Parathyroid adenoma (tissue), 2 donors: Measurements from ENCODE around the gene PPT1.

ENCODE experiments used
- H2AFZ ChIP-seq: fragments of 300-600 bp; sonication (generic); one replicate; pipeline ENCODE4 v1.7.0; 2017; ENCODE audit warnings: antibody characterized with exemption, mild to moderate bottlenecking
- H3K27ac ChIP-seq: fragments of 300-600 bp; sonication (generic); one replicate; pipeline ENCODE4 v1.7.0; 2017
- H3K27me3 ChIP-seq: fragments of 300-600 bp; sonication (generic); one replicate; pipeline ENCODE4 v1.7.0; 2017; ENCODE audit warnings: low read length; ENCODE audit not compliant: control insufficient read depth, insufficient read depth
- H3K36me3 ChIP-seq: fragments of 300-600 bp; sonication (generic); one replicate; pipeline ENCODE4 v1.7.0; 2017; ENCODE audit warnings: low read length; ENCODE audit not compliant: control insufficient read depth, insufficient read depth
- H3K4me1 ChIP-seq: fragments of 300-600 bp; sonication (generic); one replicate; pipeline ENCODE4 v1.7.0; 2017; ENCODE audit warnings: control low read depth
- H3K4me2 ChIP-seq: fragments of 300-600 bp; sonication (generic); one replicate; pipeline ENCODE4 v1.7.0; 2017; ENCODE audit warnings: low read length
- H3K4me3 ChIP-seq: fragments of 300-600 bp; sonication (generic); one replicate; pipeline ENCODE4 v1.7.0; 2017; ENCODE audit warnings: low read depth, low read length
- H3K79me2 ChIP-seq: fragments of 300-600 bp; sonication (generic); one replicate; pipeline ENCODE4 v1.7.0; 2017; ENCODE audit warnings: control low read depth
- H3K9ac ChIP-seq: fragments of 300-600 bp; sonication (generic); one replicate; pipeline ENCODE4 v1.7.0; 2017; ENCODE audit warnings: mild to moderate bottlenecking
- H3K9me3 ChIP-seq: fragments of 300-600 bp; sonication (generic); one replicate; pipeline ENCODE4 v1.7.0; 2017; ENCODE audit warnings: low read length; ENCODE audit not compliant: control insufficient read depth
- TF ChIP-seq, protein P1 (sequence below): fragments of 300-600 bp; sonication (generic); IDR thresholded peaks from one replicate; pipeline ENCODE4 v1.7.0; 2017; ENCODE audit warnings: antibody characterized with exemption, mild to moderate bottlenecking
- donor health status: primary hyperparathyroidism.

The PPT1 gene

DNA sequence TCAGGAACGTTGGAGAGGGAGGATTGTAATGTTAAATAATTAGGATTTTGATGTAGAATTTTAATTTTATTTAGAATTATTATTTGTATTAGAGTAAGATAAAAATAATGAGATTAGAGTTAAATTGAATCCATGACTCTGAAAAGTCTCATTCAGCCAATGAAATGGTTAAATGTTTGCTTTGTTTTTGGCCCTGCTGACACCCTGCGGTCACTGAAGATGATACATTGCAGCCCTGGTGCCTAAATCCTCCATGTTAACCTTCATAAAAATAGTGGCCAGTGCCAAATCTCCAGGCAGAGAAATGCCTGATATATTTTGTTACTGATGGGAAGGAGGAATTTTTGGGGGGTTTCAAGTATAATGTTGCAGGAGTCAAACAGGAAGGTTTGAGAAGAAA is 36.8 kb upstream of the PPT1 start:
- Histone ChIP-seq H2AFZ (no peak overlapping the region), H3K27me3 (no peaks in the 10 kb centered on the region)
- TF ChIP-seq, protein P1, sequence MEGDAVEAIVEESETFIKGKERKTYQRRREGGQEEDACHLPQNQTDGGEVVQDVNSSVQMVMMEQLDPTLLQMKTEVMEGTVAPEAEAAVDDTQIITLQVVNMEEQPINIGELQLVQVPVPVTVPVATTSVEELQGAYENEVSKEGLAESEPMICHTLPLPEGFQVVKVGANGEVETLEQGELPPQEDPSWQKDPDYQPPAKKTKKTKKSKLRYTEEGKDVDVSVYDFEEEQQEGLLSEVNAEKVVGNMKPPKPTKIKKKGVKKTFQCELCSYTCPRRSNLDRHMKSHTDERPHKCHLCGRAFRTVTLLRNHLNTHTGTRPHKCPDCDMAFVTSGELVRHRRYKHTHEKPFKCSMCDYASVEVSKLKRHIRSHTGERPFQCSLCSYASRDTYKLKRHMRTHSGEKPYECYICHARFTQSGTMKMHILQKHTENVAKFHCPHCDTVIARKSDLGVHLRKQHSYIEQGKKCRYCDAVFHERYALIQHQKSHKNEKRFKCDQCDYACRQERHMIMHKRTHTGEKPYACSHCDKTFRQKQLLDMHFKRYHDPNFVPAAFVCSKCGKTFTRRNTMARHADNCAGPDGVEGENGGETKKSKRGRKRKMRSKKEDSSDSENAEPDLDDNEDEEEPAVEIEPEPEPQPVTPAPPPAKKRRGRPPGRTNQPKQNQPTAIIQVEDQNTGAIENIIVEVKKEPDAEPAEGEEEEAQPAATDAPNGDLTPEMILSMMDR: no peak

DNA sequence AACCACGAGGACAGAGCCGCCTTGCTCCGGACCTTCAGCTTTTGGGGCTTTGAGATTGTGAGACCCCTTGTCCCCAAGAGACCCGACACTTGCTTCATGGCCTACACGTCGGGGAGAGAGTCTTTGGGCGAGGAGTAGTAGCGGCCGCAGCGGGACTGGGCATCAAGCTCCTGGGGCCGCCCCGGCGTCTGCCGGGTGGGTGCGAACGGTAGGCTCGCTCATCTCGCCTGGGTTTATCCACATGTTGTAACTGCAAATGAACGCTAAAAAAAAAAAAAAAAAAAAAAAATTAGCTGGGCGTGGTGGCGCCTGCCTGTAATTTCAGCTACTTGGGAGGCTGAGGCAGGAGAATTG is 36.2 kb upstream of the PPT1 start:
- no peak overlapping the region for H2AFZ ChIP-seq
- no peak overlapping the region for H3K27ac ChIP-seq
- H3K9ac ChIP-seq: no peak overlapping the region
- TF ChIP-seq, protein P1: no peak
- H3K4me1 ChIP-seq: no peaks in the 10 kb centered on the region
- H3K4me3 ChIP-seq: no peak overlapping the region
- no peaks in the 10 kb centered on the region for H3K9me3 ChIP-seq
- H3K36me3 ChIP-seq: no peaks in the 10 kb centered on the region
- no peaks in the 10 kb centered on the region for H3K27me3 ChIP-seq
- no peak overlapping the region for H3K4me2 ChIP-seq
- H3K79me2 ChIP-seq: no peaks in the 10 kb centered on the region

More for the DNA sequence above, 36.8 kb upstream of the PPT1 start:
- H3K4me2 ChIP-seq: no peak overlapping the region
- no peaks in the 10 kb centered on the region for H3K36me3 ChIP-seq
- H3K79me2 ChIP-seq: no peaks in the 10 kb centered on the region
- no peak overlapping the region for H3K4me3 ChIP-seq
- no peak overlapping the region for H3K9ac ChIP-seq
- no peaks in the 10 kb centered on the region for H3K4me1 ChIP-seq
- H3K27ac ChIP-seq: no peak overlapping the region
- no peaks in the 10 kb centered on the region for H3K9me3 ChIP-seq

DNA sequence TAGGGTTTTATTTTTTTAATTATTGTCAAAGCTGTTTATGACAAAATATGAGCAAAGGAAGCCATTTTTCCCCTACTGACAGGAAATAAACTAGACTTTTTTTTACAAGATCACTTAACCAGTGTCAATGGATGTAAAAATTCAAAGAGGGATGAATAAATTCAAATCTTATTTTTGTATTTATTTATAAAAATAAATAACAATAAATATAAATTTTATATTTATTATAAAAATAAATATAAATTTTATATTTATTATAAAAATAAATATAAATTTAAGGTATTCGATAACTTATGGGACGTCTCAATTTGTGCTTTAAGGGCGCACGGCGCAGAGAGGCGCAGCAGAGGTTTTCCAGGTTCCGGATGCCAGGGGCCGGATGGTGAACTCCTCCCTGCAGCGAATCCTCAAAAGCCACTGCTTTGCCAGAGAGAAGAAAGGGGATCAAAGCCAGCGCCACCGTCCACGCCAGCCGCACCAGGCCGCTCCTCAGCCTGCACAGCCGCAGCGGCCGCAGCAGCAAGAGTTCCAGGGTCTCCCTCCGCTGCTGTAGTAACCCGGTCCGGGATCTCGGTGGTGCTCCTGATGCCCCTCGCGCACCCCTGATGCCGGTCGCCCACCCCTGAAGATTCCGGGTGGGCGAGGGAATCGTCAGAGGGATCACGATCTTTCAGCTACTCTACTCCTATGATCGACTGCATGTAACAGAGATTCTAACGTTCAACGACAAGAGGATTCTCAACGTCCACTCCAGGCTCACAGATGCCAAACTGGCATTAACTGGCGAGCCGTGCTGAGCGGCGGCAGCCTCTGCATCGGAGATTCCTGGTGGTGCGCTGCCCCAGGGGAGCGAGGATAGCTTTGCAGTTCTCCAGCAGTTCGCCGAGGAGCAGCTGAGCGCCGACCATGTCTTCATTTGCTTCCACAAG is 35.6 kb upstream of the PPT1 start:
- TF ChIP-seq, protein P1: no peak
- H3K4me1 ChIP-seq: no peaks in the 10 kb centered on the region
- H3K9ac ChIP-seq: no peak overlapping the region
- H3K4me3 ChIP-seq: no peak overlapping the region
- H3K36me3 ChIP-seq: no peaks in the 10 kb centered on the region
- H3K79me2 ChIP-seq: no peaks in the 10 kb centered on the region
- no peaks in the 10 kb centered on the region for H3K27me3 ChIP-seq
- no peak overlapping the region for H3K27ac ChIP-seq
- no peaks in the 10 kb centered on the region for H3K9me3 ChIP-seq
- no peak overlapping the region for H2AFZ ChIP-seq
- H3K4me2 ChIP-seq: no peak overlapping the region

DNA sequence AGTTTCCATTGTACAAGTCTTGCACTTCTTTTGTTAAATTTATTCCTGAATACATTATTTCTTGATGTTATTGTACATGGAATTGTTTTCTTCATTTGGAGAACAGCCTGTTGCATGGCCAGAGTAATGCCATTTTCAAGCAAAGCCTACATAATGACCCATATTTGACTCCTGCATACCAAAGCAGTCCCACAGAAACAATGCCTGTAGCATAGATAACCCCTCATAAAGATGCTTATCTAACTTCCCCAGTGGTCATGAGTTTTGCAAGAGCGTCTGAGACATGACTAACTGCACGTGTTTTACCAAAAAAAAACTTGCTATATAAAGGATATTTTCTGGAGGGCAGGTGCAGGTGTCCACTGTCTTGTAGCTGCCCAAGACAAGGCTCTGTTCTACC is 33.8 kb upstream of the PPT1 start:
- no peaks in the 10 kb centered on the region for H3K36me3 ChIP-seq
- no peaks in the 10 kb centered on the region for H3K27me3 ChIP-seq

More for the DNA sequence above, 33.8 kb upstream of the PPT1 start:
- Histone ChIP-seq H3K4me3 (no peak overlapping the region), H3K79me2 (no peaks in the 10 kb centered on the region), H3K4me2 (no peak overlapping the region), H3K9ac (no peak overlapping the region), H2AFZ (no peak overlapping the region), H3K4me1 (no peaks in the 10 kb centered on the region), H3K27ac (no peak overlapping the region), H3K9me3 (no peaks in the 10 kb centered on the region)
- TF ChIP-seq, protein P1: no peak
